ENCODE data around the gene TF. TPM values are rescaled to one million over a fixed set of nuclear protein-coding genes. Genes with fewer than 3 reads are reported as not detected.

The TF gene
- total and polyA plus RNA-seq, 2 of the 8 experiments (the other 6 are each of a cell fraction or from before 2014, with no cell fraction given) = 0.02 to 0.26 TPM

- no peak for TF ChIP-seq GTF2F1 (IDR thresholded peaks at IDR 0.05; ENCODE audit: borderline replicate concordance, low read depth, low read length)
- TF ChIP-seq EGR1 (IDR thresholded peaks at IDR 0.05; ENCODE audit: borderline replicate concordance, low read depth, low read length) = no peak
- TF ChIP-seq CTBP2 (IDR thresholded peaks at IDR 0.05; ENCODE audit: borderline replicate concordance, insufficient read depth, insufficient read length, low read length) = no peak
- no peak for TF ChIP-seq ATF2 (IDR thresholded peaks at IDR 0.05; ENCODE audit: low read length)
- no peak for TF ChIP-seq CBX8 (IDR thresholded peaks at IDR 0.05; ENCODE audit: borderline replicate concordance, low read depth, low read length)
These were observed 35.4 kb downstream of the TF start (continued) for GRCh38 chr3:133781570-133781969.
